Caki2 (cell line): ENCODE results near the gene DAP. TPM values are rescaled to one million over a fixed set of nuclear protein-coding genes. Genes with fewer than 3 reads are reported as not detected.
"Not testable (repeated sequence)": the region's sequence is repeated elsewhere in the genome, so short reads cannot be mapped to it uniquely, and the experiment has no call there.

Experiments
- DNase-seq: peaks from one replicate; pipeline ENCODE4 v3.0.0-alpha.2; 2015; ENCODE audit warnings: low read depth
- in situ Hi-C: cut with HindIII; loops from 2 replicates; pipeline ENCODE4 v1.10.0; 2016; ENCODE audit warnings: low sequenced_read_pairs, low pct_unique_long_range_greater_than_20kb, mixed read lengths
- total RNA-seq: library from RNA; depleted of rRNA; stranded (reverse); fragments of >200 nt; shearing (Covaris generic); gene quantifications from 2 replicates; pipeline ENCODE4 v1.2.3, GENCODE V29; 2014; ENCODE audit warnings: low replicate concordance; rRNA removed

The DAP gene, protein sequence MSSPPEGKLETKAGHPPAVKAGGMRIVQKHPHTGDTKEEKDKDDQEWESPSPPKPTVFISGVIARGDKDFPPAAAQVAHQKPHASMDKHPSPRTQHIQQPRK
- total RNA-seq: 10.5 and 14.9 TPM in 2 replicates

DNA sequence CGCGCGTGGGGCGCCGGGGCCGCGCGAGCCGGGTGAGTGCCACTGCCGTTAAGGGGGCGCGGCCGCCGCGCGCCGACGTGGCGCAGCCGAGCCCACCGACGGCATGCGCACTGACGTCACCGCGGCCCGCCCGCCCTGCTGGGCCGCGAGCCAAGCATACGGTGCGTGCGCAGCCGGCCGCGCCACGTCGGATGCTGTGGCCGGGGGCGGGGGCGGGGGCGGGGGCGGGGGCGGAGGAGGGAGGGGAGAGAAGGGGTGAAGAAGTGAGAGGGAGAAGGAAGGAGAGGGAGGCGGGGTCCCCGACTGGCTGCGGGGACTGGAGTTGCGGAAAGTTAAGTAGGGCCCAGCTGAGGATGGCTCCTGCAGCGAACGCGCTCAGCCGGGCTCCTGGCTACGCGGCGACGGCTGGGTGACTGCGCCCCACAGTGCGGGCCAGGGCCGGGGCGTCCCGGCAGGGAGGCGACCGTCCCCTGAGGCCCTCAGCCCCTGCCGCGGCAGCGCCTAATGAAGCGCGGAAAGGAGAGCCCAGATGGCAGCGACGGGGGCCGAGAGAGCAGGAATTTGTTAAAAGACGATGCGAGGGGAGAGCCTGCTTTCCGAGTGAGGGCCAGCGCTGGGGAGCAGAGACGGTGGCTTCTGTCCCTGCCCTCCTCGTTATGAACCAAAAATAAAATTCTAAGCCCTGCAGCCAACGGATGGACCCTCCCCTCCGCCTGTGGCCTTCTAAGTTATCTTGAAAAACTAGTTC, at the start of gene DAP:
DAP (minus strand) TSS at position 50 of the 748 bp plus-strand sequence. CDS start 166 bp downstream, outside the sequence.
- in situ Hi-C loops: no loop called here
- DNase-seq: peak; percentile 78

DNA sequence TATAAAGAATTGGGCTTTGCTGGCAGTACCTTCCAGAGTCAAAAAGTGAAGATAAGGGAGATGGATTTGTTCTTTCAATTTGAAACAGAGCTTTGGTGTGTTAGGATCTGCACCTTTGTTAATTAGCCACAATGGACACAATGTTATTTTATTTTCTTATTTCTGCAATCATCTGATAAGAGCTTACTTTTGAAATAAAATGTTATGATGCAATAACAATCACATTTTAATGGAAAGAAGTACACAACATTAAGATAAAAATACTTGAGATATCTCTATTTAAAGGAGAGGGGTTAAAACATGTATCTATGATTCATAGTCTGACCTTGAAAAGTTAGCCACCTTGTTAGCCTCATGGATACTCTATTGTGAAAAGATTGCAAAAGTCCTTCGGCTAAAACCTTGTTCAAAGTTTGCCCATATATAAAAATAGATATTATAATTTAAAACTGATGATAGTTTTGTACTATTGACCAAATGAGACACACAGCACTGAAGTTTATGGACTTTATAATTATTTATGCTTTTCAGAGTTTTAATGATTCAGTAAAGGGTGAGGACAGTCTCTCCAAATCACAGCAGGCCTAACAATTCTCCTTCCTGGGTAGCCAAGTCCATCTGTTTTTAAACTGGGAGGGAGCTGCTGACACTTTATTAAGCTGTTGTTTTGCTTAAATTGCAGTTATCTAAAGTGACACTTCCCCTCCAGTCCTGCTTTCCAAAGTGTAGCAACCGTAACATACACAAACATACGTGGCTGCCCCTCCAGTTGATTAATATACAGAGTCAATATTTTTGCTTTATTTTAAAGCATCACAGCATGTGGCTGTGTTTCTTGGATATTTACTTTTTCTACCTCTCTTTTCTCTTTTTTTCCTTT, 47.6 kb upstream of the DAP start:
- no peak for DNase-seq

DNA sequence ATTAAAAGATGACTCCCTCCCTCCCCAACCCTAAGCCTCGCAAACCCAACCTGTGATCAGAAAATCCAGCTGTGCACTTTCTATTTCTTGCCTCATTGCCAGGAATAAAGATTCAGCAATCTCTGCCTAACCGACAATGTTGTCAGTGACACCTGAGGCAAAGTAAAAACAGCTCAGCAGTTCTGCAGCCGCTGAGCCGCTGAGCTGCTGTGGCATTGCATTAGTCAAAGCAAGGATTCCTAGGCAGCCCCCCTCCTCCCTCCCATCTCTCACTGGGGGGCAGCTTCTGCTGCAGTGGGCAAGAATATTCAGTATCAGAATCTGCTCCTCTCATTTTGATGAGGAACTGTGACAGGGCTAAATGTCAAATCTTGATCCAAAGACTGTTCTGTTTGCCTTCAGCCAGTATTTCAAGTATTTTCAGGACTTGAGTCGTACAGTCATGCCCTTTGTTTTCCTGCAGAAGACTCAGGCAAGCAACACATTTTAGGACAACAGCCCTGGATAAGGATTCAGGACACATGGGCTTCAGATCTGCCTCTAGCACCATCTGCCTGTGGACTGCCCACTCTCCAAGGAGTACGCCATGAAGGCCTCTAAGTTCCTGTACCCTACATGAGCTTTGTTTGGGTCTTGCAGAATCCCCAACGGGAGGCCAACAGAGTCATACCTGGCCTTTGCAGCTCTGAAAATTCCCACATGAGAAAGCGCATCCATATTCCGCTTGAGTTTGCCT, 41.1 kb upstream of the DAP start:
- no peak for DNase-seq
- in situ Hi-C loops: no loop called here

More for the DNA sequence above, 47.6 kb upstream of the DAP start:
- in situ Hi-C loops: no loop called here

DNA sequence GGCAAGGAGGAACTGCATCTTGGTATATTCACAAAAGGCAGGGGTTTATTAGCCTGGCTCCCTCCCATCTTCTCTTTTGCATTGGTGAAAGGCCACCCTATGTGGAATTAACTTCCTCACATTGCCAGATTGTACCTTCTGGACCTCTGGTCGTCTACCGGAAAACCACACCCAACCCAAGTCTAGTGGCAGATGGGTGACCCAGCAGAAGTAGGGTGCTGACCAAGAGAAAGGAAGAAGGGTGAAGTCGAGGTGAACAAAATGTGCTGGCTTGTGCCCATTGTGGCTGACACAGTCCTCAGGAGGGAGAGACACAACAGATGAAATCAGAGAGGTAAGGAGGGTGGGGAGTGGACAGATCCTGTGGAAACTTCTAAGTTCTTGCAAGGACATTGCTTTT, 39.8 kb upstream of the DAP start:
- DNase-seq: no peak
- in situ Hi-C loops: no loop called here

DNA sequence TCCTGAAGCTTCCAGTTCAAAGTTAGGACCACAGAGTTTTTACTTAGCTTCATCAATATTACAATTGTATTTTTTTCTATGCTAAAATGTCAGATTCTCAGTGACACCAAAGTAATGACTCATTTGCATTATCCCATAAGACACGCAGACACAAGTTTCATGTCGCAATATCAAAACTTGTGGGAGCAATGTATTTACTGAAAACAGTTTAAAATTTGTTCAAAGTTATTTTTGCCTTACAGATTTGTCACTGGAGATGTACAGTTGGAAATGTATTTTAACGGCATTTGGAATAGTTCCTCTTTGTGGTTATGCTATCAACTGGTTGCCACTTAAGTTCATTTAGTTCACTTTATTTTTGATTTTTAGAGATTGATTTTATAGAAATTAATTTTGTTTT, 36.2 kb upstream of the DAP start:
- in situ Hi-C loops: no loop called here
- no peak for DNase-seq

DNA sequence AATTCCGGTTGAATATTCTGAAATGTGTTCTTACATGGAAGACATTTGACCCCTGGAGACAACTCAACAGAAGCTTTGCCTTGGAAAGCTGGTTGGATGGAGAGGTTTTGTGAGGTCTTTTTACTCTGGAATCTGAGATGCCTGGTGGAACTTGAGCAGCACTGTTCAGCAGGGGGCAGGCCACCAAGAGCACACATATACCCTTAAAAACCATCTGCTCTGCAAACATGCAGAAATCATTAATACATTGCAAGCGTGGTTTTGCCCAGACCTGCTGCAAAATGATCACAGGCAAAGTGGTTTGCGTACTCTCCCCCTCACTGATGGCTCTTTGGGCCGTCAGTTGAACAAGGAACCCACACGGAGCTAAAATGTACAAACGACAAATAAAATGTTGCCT, 32.8 kb upstream of the DAP start:
- no peak for DNase-seq
- in situ Hi-C loops: no loop called here

DNA sequence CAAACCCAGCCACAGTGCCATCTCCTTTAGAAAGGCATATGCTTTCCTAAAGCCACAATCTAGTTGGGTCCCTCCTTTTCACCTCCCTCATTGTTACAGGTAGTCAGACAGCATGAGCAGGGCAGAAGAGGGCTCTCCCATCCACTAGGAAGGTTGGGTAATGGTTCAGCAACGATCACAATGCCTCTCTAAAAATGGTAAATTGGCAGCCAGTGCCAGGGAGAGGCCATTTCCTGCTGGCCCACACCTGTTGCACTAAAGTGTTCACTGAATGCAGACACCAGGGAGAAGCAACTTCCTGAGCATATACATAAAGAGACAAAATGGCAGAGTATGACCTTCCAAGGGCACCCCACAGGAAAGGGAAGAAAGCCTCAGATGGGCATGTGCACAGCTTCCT, 31.3 kb upstream of the DAP start:
- in situ Hi-C loops: no loop called here
- DNase-seq: no peak

DNA sequence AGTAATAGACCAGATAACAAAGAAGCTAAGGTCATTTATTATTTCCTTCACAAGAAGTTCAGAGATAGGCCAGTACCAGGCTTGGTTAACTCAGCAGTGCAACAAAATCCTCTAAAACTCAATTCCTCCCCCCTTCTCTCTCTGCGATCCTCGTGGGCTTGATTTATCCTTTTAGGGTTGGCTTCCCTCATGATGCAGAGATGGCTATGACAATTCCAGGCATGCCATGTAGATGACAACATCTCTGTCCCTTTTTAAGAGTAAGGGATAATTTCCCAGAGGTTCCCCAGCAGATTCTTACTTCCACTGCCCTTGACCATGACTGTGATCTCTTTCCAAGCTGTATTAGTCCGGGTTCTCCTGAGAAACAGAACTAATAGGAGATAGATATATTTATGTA, 28.7 kb upstream of the DAP start:
- in situ Hi-C loops: no loop called here
- DNase-seq: no peak

DNA sequence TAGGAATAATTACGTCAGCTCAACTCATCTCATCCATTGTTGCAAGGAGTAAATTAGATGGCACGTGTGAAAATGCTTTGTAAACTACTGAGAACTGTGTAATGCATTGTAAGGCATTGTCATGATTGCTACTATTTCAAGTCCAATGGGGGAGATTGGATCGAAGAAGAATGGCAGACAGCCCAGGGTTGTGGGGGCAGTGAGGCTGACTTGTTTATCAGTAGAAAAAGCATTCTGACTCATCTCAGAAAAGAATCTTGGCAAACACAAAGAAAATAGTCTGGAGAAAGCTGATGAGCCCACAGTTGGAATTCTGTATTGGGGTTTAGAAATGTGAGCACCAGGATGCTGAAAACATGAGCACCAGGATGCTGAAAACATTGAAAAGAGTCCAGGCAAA, 28.0 kb upstream of the DAP start:
- in situ Hi-C loops: no loop called here
- DNase-seq: no peak

DNA sequence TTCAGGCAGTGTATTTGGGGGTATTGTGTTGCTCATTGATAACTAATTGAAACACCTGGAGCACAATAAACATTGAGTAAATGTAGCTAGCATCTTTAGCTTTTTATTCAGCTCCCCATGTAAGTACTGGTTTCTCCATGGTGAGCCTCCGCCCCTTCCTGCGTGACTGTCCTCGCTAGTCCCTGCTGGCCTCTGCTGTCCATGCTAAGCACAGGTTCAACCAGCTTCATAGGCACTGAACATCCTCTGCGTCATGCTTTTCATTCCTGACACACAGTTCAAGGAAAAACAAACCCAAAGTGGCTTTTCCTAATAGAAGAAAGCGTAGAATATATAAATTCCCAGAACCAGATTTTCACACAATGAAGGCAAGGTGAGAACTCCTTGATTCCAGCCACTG, 27.3 kb upstream of the DAP start:
- in situ Hi-C loops: no loop called here
- no peak for DNase-seq

DNA sequence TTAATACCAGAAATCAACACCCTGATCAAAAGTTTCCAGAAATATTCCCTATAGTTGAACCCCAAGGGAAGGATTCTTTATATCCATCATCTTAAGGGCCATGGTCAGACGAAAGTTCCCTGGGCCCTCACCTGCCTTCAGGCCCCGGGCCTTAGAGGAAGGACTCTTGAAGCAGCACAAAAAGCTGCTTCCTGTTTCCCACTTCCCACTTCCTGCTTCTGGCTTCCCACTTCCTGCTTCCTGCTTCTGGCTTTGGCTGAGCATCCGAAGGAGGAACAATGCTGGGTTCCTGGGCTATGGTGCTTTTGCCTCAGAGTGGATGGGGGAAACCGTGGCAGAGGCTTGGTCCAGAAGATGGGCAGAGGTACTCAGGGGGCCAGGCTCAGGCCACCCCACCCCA, 25.8 kb upstream of the DAP start:
- no peak for DNase-seq
- in situ Hi-C loops: no loop called here

DNA sequence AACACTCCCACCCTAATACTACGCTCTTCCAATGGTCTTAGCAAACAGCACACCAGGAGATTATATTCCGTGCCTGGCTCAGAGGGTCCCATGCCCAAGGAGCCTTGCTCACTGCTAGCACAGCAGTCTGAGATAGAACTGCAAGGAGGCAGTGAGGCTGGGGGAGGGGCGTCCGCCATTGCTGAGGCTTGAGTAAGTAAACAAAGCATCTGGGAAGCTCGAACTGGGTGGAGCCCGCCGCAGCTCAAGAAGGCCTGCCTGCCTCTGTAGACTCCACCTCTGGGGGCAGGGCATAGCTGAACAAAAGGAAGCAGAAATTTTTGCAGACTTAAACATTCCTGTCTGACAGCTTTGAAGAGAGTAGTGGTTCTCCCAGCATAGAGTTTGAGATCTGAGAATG, 19.2 kb upstream of the DAP start:
- in situ Hi-C loops, DNase-seq: not testable (repeated sequence)

DNA sequence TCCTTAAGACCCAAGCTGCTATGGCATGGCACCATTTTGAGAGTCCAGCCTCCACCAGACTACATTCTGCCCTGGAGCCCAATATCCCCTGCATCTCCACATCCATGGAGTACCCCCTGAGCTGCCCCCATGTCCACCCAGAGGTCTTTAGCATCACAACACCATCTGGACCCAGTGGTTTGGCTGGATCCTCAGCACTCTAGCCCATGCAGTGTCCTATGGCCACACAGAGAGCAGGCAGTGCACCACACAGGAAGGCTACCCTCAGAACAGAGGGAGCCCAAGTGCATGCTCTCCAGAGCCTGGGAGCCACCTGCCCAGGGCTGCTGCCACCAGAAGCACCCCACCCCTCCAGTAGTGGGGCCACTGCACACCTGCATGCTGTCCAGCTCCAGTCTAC, 18.6 kb upstream of the DAP start:
- in situ Hi-C loops: no loop called here
- no peak for DNase-seq

DNA sequence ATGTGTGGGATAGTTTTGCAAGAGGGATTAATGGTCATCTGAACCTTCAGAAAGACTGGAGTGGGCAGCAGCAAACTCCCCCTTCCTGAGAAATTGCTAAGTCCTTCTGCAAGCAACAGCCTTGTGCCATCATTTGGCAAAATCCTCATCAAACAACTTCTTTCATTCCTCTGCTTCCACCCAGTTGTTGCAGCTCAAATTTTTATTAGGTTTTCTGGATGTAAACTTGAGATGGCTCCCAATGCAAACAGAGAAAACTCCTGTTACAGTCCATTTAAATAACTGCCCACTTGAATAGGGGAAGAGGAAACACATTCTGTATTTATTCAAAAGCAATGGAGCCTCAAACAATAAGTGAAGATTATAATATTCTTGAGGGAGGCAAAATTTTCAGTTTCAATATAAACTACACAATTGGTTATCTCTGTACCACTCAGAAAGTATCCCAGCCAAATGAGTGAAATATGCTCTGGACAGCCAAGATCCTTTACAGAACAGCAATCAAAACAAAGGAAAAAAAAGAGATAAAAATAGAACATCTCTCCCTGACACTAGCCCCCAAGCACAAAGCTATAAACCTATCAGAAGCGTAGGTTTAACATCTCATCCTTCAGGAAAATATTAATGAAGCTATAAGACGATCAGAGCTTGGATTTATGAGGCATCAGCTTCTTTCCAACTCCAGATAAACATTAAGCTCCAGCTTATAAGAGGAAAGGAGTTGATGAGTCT, 17.3 kb upstream of the DAP start:
- in situ Hi-C loops: no loop called here
- no peak for DNase-seq

DNA sequence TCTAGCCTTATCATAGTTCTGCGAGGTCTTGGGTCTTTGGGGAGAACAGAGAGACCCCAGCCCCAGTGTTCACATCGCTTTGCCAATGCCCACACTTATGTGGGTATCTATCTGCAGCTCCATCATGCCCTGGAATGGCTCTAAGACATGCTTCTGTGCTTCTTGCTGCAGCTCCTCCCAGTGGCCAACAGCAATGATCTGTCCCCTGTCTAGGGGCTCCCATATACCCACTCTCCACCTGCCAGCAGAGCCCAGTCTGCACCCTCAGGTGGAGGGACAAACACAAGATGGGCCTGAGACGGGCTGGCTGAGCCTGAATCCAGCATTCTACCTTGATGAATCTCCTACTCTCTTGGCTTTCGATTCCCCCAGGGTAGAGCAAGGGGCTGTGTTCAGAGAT, 14.6 kb upstream of the DAP start:
- DNase-seq: no peak
- in situ Hi-C loops: no loop called here

DNA sequence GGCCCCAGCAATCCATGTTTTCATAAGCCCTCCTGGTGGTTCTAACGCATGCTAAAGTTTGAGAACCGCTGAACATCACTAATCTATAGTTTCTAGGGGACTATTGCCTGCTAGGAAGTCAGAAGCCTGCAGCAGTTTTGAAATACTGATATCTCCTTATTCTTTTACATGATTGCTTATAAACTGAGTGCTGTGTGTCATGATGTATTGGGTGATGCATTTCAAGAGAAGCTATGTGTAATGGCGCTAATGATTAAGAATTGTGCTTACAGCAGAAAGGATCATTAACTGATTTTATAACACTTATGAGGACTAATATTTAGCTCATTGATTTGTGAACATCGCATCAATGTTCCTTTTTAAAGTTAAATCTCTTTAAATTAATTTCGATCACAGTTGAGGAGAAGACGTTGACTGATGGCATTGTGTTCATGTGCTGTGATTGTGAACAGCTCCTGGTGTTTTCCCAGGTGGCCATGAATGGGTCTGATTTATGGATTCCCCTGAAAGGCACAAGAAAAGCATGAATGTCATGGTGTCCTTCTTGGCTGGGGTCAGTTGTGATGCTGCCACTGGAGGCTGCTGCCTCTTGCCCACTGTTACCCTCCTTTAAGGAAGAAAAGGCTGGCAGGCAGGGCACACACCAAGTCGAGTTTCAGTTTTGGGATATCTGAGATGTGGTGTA, 12.0 kb upstream of the DAP start:
- DNase-seq: no peak
- in situ Hi-C loops: no loop called here

DNA sequence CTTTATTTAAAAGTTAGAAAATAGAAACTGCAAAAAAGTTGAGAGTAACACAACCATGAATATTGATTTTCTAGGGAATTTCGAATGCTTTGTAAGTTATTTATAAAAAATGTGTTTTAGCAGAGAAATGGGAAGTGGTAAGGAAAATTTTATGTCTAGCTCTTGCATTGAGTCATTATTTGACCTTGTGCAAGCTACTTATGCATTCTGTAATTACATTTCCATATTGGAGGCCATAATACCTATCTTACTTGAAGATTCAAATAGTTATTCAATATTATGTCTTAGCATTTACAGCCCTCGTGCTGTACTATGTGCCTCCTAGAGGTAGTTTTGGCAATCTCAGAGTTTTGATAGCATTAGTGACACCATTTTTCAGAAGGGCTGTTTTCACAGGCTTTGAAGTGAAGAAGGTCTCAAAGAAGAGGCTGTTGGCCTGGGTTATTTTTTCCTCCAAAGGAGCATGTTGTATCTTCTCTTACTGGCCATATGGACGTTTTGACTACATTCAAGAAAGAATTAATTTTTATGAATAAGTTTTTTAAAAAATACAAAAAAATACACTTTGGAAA, 7.4 kb upstream of the DAP start:
- in situ Hi-C loops: no loop called here
- DNase-seq: no peak
